GM12878 (cell line): Measurements from ENCODE around the gene LRRC7. TPM values are rescaled to one million over a fixed set of nuclear protein-coding genes. Genes with fewer than 3 reads are reported as not detected.

Source experiments
- ATAC-seq: fragments of 200-7000 bp; cut with Tn5 transposase; 3 replicates; pipeline ENCODE4 v1.9.1; 2020; ENCODE audit warnings: mild to moderate bottlenecking, moderate library complexity
- BruUV-seq: library from RNA; stranded (reverse); fragments of 400-500 nt; replicated peaks from 2 replicates; lab custom pipeline; 2021; lab: Mats Ljungman, UMichigan
- CTCF ChIA-PET: fragments of 300-600 bp; sonication (Branson Sonifier 250); formaldehyde crosslinking; extraction: SDS; loops from one replicate; lab custom pipeline; 2021; ENCODE audit warnings: inconsistent platforms; lab: Yijun Ruan, JAX
- POLR2A ChIA-PET: fragments of 350-600 bp; formaldehyde crosslinking; extraction: SDS; loops from one replicate; lab custom pipeline; 2021; ENCODE audit warnings: inconsistent platforms; lab: Charles Lee
- RAD21 ChIA-PET: fragments of 300-600 bp; sonication (Branson Sonifier 250); formaldehyde crosslinking; loops from one replicate; lab custom pipeline; 2023; ENCODE audit warnings: antibody characterized with exemption; ENCODE audit not compliant: unreplicated experiment; lab: Charles Lee
- SMC1A ChIA-PET: fragments of 300-600 bp; sonication (Branson Sonifier 250); formaldehyde crosslinking; loops from one replicate; lab custom pipeline; 2023; ENCODE audit not compliant: unreplicated experiment, uncharacterized antibody; lab: Charles Lee
- DNase-seq: peaks from one replicate; pipeline ENCODE4 v3.0.0-alpha.2; 2011; ENCODE audit warnings: low read depth, low spot score
- FAIRE-seq: peaks from 3 replicates; lab custom pipeline; 2011; peaks lifted over from hg19 to GRCh38; lab: Jason Lieb, UNC
- H2AFZ ChIP-seq: 2 replicates; pipeline ENCODE4 v1.6.0; 2011; ENCODE audit warnings: low read depth, low read length, control low read depth; ENCODE audit not compliant: control insufficient read depth
- H3K27ac ChIP-seq: 2 replicates; pipeline ENCODE4 v1.5.1; 2011; ENCODE audit warnings: control low read depth; ENCODE audit not compliant: control insufficient read depth, insufficient read depth
- H3K27me3 ChIP-seq, 2 experiments: replicated peaks in 1 of 2; 2 replicates each; pipeline versions ENCODE4 v1.6.0 to v1.6.1; 2011; ENCODE audit warnings: low read length in 1 of 2; ENCODE audit not compliant: control insufficient read depth in 2 of 2, insufficient read depth in 2 of 2
- H3K36me3 ChIP-seq, 2 experiments: 2 replicates each; pipeline ENCODE4 v1.5.1; 2011; ENCODE audit warnings: low read length in 1 of 2; ENCODE audit not compliant: control insufficient read depth in 2 of 2, insufficient read depth in 2 of 2
- H3K4me1 ChIP-seq: 2 replicates; pipeline ENCODE4 v1.6.1; 2011; ENCODE audit warnings: mild to moderate bottlenecking, low read length, moderate library complexity, mixed read lengths; ENCODE audit not compliant: control insufficient read depth, insufficient read depth
- H3K4me2 ChIP-seq: 2 replicates; pipeline ENCODE4 v1.6.0; 2011; ENCODE audit warnings: control low read depth; ENCODE audit not compliant: control insufficient read depth, insufficient read depth
- H3K4me3 ChIP-seq: fragments of 200-600 bp; sonication (generic); 2 replicates; pipeline ENCODE4 v1.5.1; 2016
- H3K79me2 ChIP-seq: 2 replicates; pipeline ENCODE4 v1.6.0; 2011; ENCODE audit warnings: low read length; ENCODE audit not compliant: control insufficient read depth, insufficient read depth
- H3K9ac ChIP-seq: 2 replicates; pipeline ENCODE4 v1.8.0; 2011; ENCODE audit warnings: low read length, control low read depth, mixed read lengths; ENCODE audit not compliant: control insufficient read depth, insufficient read depth
- H3K9me3 ChIP-seq: replicated peaks from 3 replicates; pipeline ENCODE4 v1.5.1; 2011; ENCODE audit warnings: mild to moderate bottlenecking, low read length; ENCODE audit not compliant: control insufficient read depth, insufficient read depth
- H4K20me1 ChIP-seq: 2 replicates; pipeline ENCODE4 v1.6.0; 2011; ENCODE audit not compliant: control insufficient read depth, insufficient read depth
- HDAC6 ChIP-seq: fragments of 200-600 bp; sonication (generic); IDR thresholded peaks from one replicate; pipeline ENCODE4 v1.8.0; 2017; ENCODE audit warnings: antibody characterized with exemption; ENCODE audit not compliant: unreplicated experiment
- MEF2A ChIP-seq: IDR thresholded peaks from 2 replicates; pipeline ENCODE4 v1.6.1; 2011; ENCODE audit warnings: low read depth, mild to moderate bottlenecking, low read length, moderate library complexity; ENCODE audit not compliant: insufficient read depth
- NFIC ChIP-seq: IDR thresholded peaks from 2 replicates; pipeline ENCODE4 v1.6.1; 2012; ENCODE audit warnings: low read depth, mild to moderate bottlenecking, inconsistent platforms, low read length, moderate library complexity
- in situ Hi-C: fragments of 300-500 bp; cut with MboI; formaldehyde crosslinking; loops from 9 replicates; pipeline ENCODE4 v1.14.3; 2018; ENCODE audit warnings: mixed read lengths
- intact Hi-C: fragments of 100-400 bp; cut with micrococcal nuclease; formaldehyde crosslinking; loops from one replicate; pipeline ENCODE4 v1.14.2; 2022; ENCODE audit not compliant: unreplicated experiment
- polyA plus RNA-seq, 11 experiments: library from polyadenylated mRNA; depleted of rRNA in 4 of 11; unstranded in 6 of 11; stranded (reverse) in 5 of 11; fragments of >200 nt; fragmentation: Nextera tagmentation in 4 of 11; fragmentation: Illumina TruSeq in 1 of 11; extraction: Ambion mirVana in 4 of 11; extraction: Trizol in 1 of 11; gene quantifications; 1 replicate in 1 of 11; 2 replicates in 10 of 11; pipeline versions ENCODE4 v1.2.1 to v1.2.3, GENCODE V29; 2011 to 2016; ENCODE audit warnings: inconsistent platforms in 2 of 11, missing spikeins in 2 of 11, low read depth in 1 of 11
- total RNA-seq, 4 experiments: library from RNA; depleted of rRNA in 3 of 4; stranded (reverse); fragments of >200 nt in 3 of 4; fragmentation: Illumina TruSeq in 1 of 4; extraction: Trizol in 1 of 4; gene quantifications; 2 replicates each; pipeline versions ENCODE4 v1.2.1 to v1.2.3, GENCODE V29; 2013 to 2021
- TF ChIP-seq, protein P1 (sequence below): fragments of 450-650 bp; IDR thresholded peaks from 2 replicates; pipeline ENCODE4 v1.6.1; 2017; ENCODE audit warnings: low read depth, mild to moderate bottlenecking, moderate library complexity
- TF ChIP-seq, protein P2 (sequence below): IDR thresholded peaks from 2 replicates; pipeline ENCODE4 v1.6.1; 2012; ENCODE audit warnings: low read depth, low read length, improper control_type of control experiment
- TF ChIP-seq, protein P3 (sequence below): fragments of 450-650 bp; IDR thresholded peaks from 2 replicates; pipeline ENCODE4 v1.6.1; 2017; ENCODE audit warnings: borderline replicate concordance

LRRC7 gene
- total and polyA plus RNA-seq, 10 of the 15 experiments (the other 5 are each of a cell fraction or from before 2014, with no cell fraction given), result 0.05 to 1.4 (median 0.24) TPM; not detected in 5

- TF ChIP-seq, protein P1, sequence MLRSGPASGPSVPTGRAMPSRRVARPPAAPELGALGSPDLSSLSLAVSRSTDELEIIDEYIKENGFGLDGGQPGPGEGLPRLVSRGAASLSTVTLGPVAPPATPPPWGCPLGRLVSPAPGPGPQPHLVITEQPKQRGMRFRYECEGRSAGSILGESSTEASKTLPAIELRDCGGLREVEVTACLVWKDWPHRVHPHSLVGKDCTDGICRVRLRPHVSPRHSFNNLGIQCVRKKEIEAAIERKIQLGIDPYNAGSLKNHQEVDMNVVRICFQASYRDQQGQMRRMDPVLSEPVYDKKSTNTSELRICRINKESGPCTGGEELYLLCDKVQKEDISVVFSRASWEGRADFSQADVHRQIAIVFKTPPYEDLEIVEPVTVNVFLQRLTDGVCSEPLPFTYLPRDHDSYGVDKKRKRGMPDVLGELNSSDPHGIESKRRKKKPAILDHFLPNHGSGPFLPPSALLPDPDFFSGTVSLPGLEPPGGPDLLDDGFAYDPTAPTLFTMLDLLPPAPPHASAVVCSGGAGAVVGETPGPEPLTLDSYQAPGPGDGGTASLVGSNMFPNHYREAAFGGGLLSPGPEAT, result no peak
- TF ChIP-seq, protein P2, sequence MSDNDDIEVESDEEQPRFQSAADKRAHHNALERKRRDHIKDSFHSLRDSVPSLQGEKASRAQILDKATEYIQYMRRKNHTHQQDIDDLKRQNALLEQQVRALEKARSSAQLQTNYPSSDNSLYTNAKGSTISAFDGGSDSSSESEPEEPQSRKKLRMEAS, result no peak
- TF ChIP-seq, protein P3, sequence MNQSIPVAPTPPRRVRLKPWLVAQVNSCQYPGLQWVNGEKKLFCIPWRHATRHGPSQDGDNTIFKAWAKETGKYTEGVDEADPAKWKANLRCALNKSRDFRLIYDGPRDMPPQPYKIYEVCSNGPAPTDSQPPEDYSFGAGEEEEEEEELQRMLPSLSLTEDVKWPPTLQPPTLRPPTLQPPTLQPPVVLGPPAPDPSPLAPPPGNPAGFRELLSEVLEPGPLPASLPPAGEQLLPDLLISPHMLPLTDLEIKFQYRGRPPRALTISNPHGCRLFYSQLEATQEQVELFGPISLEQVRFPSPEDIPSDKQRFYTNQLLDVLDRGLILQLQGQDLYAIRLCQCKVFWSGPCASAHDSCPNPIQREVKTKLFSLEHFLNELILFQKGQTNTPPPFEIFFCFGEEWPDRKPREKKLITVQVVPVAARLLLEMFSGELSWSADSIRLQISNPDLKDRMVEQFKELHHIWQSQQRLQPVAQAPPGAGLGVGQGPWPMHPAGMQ, result no peak
- TF ChIP-seq NFIC (no peak), MEF2A (no peak), HDAC6 (no peak)
- intact Hi-C loops (no loop called here), in situ Hi-C loops (no loop called here)
- DNase-seq (no peak), ATAC-seq (no peak), FAIRE-seq (no peak)
- Histone ChIP-seq H3K4me1 (no peaks in the 10 kb centered on the region), H3K27me3 (no peaks in the 10 kb centered on the region), H3K9me3 (no peaks in the 10 kb centered on the region), H2AFZ (no peak overlapping the region), H3K9ac (no peak overlapping the region), H3K27ac (no peak overlapping the region), H4K20me1 (no peaks in the 10 kb centered on the region), H3K4me2 (no peak overlapping the region), H3K4me3 (no peak overlapping the region), H3K36me3 (no peaks in the 10 kb centered on the region), H3K79me2 (no peaks in the 10 kb centered on the region)
- SMC1A ChIA-PET, result no interaction called here
- POLR2A ChIA-PET, result no interaction called here
- CTCF ChIA-PET, result no interaction called here
- RAD21 ChIA-PET, result no interaction called here
- no TSS peak for BruUV-seq
Measured at GRCh38 chr1:69648486-69648885, 80.8 kb downstream of the LRRC7 start.
